ENCODE measurements around the gene UGT2A1. TPM values are rescaled to one million over a fixed set of nuclear protein-coding genes. Genes with fewer than 3 reads are reported as not detected.
A peak's percentile ranks its signal among the peaks of the same experiment; 100 is the strongest.

The UGT2A1 gene
- not detected for total RNA-seq

- Histone ChIP-seq H3K36me3 (no peaks in the 10 kb centered on the region), H3K4me3 (no peak within 1 kb of the TSS), H3K27me3 (no peaks in the 10 kb centered on the region), H3K27ac (no peak within 1 kb of the TSS), H3K9me3 (no peaks in the 10 kb centered on the region), H3K4me1 (no peaks in the 10 kb centered on the region)
- no peak for TF ChIP-seq CTCF (IDR thresholded peaks at IDR 0.05)
- no peak for TF ChIP-seq POLR2AphosphoS5 (IDR thresholded peaks at IDR 0.05; ENCODE audit: insufficient read depth in 1 of 2, low read depth in 1 of 2)
- no peak for TF ChIP-seq POLR2A (IDR thresholded peaks at IDR 0.05)
- intact Hi-C loops (cut with DNase I): no loop called here
- no peak for DNase-seq (ENCODE audit: extremely low spot score in 2 of 2)
These were observed at the start of gene UGT2A1 for GRCh38 chr4:69653147-69653546. Gene UGT2A1, minus strand, starts transcription at chr4:69653247. Its CDS starts 5,603 bp downstream, at chr4:69647644.

DNA sequence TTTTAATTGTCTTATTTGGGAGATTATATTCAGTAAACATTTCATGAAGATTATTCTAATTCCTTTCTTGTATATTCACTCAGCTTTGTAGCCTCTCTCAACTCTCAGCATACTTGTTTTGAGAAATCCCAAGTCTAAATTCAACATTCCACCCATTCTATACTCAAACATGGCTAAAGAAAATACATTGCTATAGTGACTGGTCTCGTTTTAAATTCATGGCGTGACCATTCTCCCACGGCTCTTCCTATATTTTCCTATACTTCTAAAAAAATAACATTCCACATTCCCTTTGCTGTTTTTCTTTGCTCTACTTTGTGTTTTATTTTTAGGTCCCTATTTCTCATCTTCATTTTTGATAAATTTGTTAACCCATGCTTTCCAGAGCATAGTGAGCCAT is 49.2 kb upstream of the UGT2A1 start:
- no peak overlapping the region for H3K27ac ChIP-seq
- no peaks in the 10 kb centered on the region for H3K36me3 ChIP-seq
- TF ChIP-seq POLR2AphosphoS5 (IDR thresholded peaks at IDR 0.05; ENCODE audit: insufficient read depth in 1 of 2, low read depth in 1 of 2) (no peak), CTCF (IDR thresholded peaks at IDR 0.05) (no peak), POLR2A (IDR thresholded peaks at IDR 0.05) (no peak)
- no peaks in the 10 kb centered on the region for H3K4me1 ChIP-seq
- no peak for DNase-seq (ENCODE audit: extremely low spot score in 2 of 2)
- H3K27me3 ChIP-seq: no peaks in the 10 kb centered on the region
- H3K9me3 ChIP-seq: no peaks in the 10 kb centered on the region
- no peak overlapping the region for H3K4me3 ChIP-seq
- intact Hi-C loops (cut with DNase I): no loop called here

GRCh38 chr4:69701696-69702095 is 48.6 kb upstream of the UGT2A1 start:
- H3K27ac ChIP-seq: no peak overlapping the region
- no peak for TF ChIP-seq POLR2A (IDR thresholded peaks at IDR 0.05)
- no peak for TF ChIP-seq CTCF (IDR thresholded peaks at IDR 0.05)
- no peak for TF ChIP-seq POLR2AphosphoS5 (IDR thresholded peaks at IDR 0.05; ENCODE audit: insufficient read depth in 1 of 2, low read depth in 1 of 2)
- DNase-seq (ENCODE audit: extremely low spot score in 2 of 2): no peak
- intact Hi-C loops (cut with DNase I): no loop called here
- H3K9me3 ChIP-seq: no peaks in the 10 kb centered on the region
- H3K36me3 ChIP-seq: no peaks in the 10 kb centered on the region
- H3K4me1 ChIP-seq: no peaks in the 10 kb centered on the region
- H3K27me3 ChIP-seq: no peaks in the 10 kb centered on the region
- H3K4me3 ChIP-seq: no peak overlapping the region

- no peak for DNase-seq (ENCODE audit: extremely low spot score in 2 of 2)
- intact Hi-C loops (cut with DNase I): no loop called here
- no peak for TF ChIP-seq POLR2AphosphoS5 (IDR thresholded peaks at IDR 0.05; ENCODE audit: insufficient read depth in 1 of 2, low read depth in 1 of 2)
- no peak for TF ChIP-seq CTCF (IDR thresholded peaks at IDR 0.05)
- no peak for TF ChIP-seq POLR2A (IDR thresholded peaks at IDR 0.05)
These were observed 44.6 kb upstream of the UGT2A1 start for GRCh38 chr4:69697536-69698242.

DNA sequence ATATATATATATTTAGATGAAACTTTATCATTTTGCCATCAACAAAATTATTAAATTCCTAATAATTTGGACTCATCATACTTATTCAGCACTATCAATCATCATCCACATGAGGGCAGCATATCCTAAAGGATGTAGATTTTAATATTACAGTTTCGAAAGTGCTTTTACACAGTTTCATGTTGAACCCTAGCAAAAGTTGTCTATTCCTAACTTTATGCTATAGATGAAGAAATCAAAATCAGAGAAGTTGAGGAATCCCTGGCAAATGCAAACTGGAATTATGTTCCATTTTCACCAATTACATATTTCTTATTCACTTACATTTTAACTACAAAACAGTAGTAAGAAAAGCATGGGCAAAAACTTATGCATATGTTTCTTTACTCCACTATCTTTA is 36.6 kb upstream of the UGT2A1 start:
- intact Hi-C loops (cut with DNase I): no loop called here
- H3K9me3 ChIP-seq: no peaks in the 10 kb centered on the region
- no peak for DNase-seq (ENCODE audit: extremely low spot score in 2 of 2)
- no peaks in the 10 kb centered on the region for H3K27me3 ChIP-seq
- H3K4me3 ChIP-seq: no peak overlapping the region
- no peak overlapping the region for H3K27ac ChIP-seq
- no peak for TF ChIP-seq POLR2A (IDR thresholded peaks at IDR 0.05)
- peak in 1 of 2 donors; percentile 37 for TF ChIP-seq POLR2AphosphoS5 (IDR thresholded peaks at IDR 0.05; ENCODE audit: insufficient read depth in 1 of 2, low read depth in 1 of 2)
- peak; percentile 22 to 56 (median 37) for TF ChIP-seq CTCF (IDR thresholded peaks at IDR 0.05)
- H3K36me3 ChIP-seq: no peaks in the 10 kb centered on the region
- H3K4me1 ChIP-seq: no peaks in the 10 kb centered on the region

More at GRCh38 chr4:69697536-69698242, 44.6 kb upstream of the UGT2A1 start:
- Histone ChIP-seq H3K27ac (no peak overlapping the region), H3K4me1 (no peaks in the 10 kb centered on the region), H3K36me3 (no peaks in the 10 kb centered on the region), H3K4me3 (no peak overlapping the region), H3K27me3 (no peaks in the 10 kb centered on the region), H3K9me3 (no peaks in the 10 kb centered on the region)
